Chondrocyte (in vitro differentiated cells): ENCODE results near the gene ZBTB26. TPM values are rescaled to one million over a fixed set of nuclear protein-coding genes. Genes with fewer than 3 reads are reported as not detected.

Experiments used
- DNase-seq: peaks from one replicate; pipeline ENCODE4 v3.0.0; 2021; ENCODE audit warnings: mixed read lengths, low spot score
- H3K27ac Mint-ChIP-seq: one replicate; pipeline ENCODE4 v1.8.0; 2021; ENCODE audit warnings: mild to moderate bottlenecking, moderate library complexity, mixed read lengths; ENCODE audit not compliant: unreplicated experiment
- H3K27me3 Mint-ChIP-seq: 2 replicates; pipeline ENCODE4 v1.8.0; 2021; ENCODE audit warnings: low read depth, mixed read lengths
- H3K36me3 Mint-ChIP-seq: 2 replicates; pipeline ENCODE4 v1.8.0; 2021; ENCODE audit warnings: low read depth, mixed read lengths
- H3K4me1 Mint-ChIP-seq: 2 replicates; pipeline ENCODE4 v1.8.0; 2021; ENCODE audit warnings: low read depth, mild to moderate bottlenecking, mixed read lengths
- H3K4me3 Mint-ChIP-seq: one replicate; pipeline ENCODE4 v1.8.0; 2021; ENCODE audit warnings: mild to moderate bottlenecking, moderate library complexity, mixed read lengths; ENCODE audit not compliant: unreplicated experiment
- H3K9me3 Mint-ChIP-seq: 2 replicates; pipeline ENCODE4 v1.8.0; 2021; ENCODE audit warnings: low read depth, mixed read lengths
- CTCF ChIP-seq: fragments of 200-600 bp; sonication (generic); IDR thresholded peaks from 2 replicates; pipeline ENCODE4 v1.5.0; 2021; ENCODE audit warnings: antibody characterized with exemption, mild to moderate bottlenecking, moderate library complexity
- total RNA-seq: library from RNA; stranded (reverse); gene quantifications from 3 replicates; pipeline ENCODE4 v1.2.1, GENCODE V29; 2021

ZBTB26 gene
- total RNA-seq, 1 donor from 2014 or later = 6.2 TPM

DNA sequence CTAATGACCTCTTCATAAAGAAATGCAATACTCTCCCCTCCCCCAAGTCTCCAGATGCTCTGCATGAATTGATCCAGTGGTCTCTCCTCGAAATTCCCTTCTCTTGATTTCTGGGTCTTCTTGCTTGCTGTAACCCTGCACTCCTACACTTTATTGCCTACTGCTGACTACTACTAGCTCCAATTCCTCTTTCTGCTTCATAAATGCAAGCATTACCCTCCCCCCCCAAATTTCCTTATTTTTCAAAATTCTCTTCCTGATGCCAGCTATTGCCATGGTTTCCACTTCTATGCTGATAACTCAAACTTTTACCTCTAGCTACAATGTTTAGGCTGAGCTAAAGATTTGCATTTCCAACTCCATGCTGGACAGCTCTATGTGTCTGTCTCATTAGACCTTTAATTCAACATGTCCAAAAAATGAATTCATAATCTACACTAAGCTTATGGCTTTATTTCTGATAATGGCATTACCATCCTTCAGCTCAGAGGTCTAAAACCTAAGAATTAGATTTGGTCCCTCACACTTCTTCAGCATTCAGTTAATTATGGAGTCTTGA, 1.4 kb downstream of the ZBTB26 start:
- Mint-ChIP-seq H3K9me3 (no peaks in the 10 kb centered on the region), H3K27ac (no peak overlapping the region), H3K4me3 (no peak overlapping the region), H3K4me1 (peaks cover 16% of the 10 kb centered on the region), H3K36me3 (no peaks in the 10 kb centered on the region), H3K27me3 (no peaks in the 10 kb centered on the region)
- DNase-seq = no peak
- TF ChIP-seq CTCF = no peak

- Mint-ChIP-seq H3K9me3 (no peaks in the 10 kb centered on the region), H3K27ac (no peak overlapping the region), H3K4me3 (no peak overlapping the region), H3K27me3 (no peaks in the 10 kb centered on the region), H3K4me1 (no peaks in the 10 kb centered on the region), H3K36me3 (no peaks in the 10 kb centered on the region)
- no peak for DNase-seq
- TF ChIP-seq CTCF = no peak
Measured at GRCh38 chr9:122923947-122924346, 7.4 kb downstream of the ZBTB26 start.

DNA sequence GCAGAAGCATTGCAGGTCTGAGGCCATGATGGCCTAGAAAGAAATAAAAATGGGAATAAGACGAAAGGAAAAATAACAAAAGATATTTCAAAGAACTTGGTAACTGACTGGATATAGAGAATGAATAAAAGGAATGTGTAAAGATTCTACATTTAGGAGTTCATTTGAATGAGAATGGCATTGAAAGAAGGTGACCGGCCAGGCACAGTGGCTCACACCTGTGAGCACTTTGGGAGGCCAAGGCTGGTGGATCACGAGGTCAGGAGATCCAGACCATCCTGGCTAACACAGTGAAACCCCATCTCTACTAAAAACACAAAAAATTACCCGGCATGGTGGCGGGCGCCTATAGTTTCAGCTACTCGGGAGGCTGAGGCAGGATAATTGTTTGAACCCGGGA, 8.6 kb downstream of the ZBTB26 start:
- Mint-ChIP-seq H3K4me3 (no peak overlapping the region), H3K27me3 (no peaks in the 10 kb centered on the region), H3K36me3 (no peaks in the 10 kb centered on the region), H3K4me1 (no peaks in the 10 kb centered on the region), H3K9me3 (no peaks in the 10 kb centered on the region), H3K27ac (no peak overlapping the region)
- DNase-seq = peak; percentile 44
- TF ChIP-seq CTCF = no peak

DNA sequence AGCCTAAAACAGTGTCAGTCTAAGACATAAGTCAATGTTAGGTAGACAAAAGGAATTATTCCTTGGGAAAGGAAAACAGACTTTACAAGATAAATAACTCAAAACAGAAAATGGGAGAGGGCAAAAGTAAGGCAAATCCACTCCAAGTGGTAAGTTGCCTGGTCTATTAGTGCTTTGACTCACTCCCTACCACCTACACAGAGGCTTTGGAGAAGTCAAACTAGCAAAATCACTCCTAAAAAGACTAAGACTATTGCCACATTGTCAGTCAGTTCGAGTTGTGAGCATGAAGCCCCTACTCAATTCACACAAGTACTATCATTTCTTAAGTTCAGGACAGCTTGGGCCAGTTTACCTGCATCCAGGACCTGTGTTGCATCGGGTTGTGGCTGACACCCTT, 13.0 kb downstream of the ZBTB26 start:
- no peak for TF ChIP-seq CTCF
- no peak overlapping the region for H3K27ac Mint-ChIP-seq
- peaks cover 3% of the 10 kb centered on the region for H3K4me1 Mint-ChIP-seq
- no peaks in the 10 kb centered on the region for H3K36me3 Mint-ChIP-seq
- DNase-seq = no peak
- no peaks in the 10 kb centered on the region for H3K27me3 Mint-ChIP-seq
- H3K4me3 Mint-ChIP-seq = no peak overlapping the region
- no peaks in the 10 kb centered on the region for H3K9me3 Mint-ChIP-seq

DNA sequence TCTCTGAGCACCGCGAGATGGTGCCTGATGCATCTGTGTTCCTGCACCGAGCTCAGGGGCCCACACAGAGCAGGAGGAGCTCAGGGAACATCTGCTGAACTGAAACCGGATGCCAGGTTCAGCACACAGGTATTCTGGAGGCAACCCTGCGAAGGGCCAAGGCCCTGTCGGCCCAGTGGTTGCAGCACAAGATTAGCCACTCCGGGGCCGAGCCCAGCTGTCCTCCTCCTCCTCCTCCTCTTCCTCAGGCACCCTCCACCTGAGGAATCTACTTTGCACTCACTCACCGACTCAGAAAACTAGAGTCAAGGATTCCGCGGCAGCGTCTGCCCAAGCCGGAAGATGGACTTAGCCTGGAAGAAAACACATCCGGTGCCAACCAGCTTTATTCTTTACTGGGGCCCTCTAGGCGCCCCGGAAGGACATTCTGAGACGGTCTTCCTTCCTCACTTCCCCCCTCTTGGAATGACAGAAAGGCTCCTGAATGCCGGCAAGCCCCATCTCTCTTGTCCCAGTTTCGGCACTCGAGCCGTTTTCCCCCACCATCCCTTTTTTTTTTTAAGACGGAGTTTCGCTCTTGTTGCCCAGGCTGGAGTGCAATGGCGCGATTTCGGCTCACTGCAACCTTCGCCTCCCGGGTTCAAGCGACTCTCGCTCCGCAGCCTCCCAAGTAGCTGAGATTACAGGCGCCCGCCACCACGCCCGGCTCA, 18.2 kb downstream of the ZBTB26 start, which contains the start of gene ZBTB6:
TSS of gene ZBTB6 (minus strand) at position 360 of the 710 bp plus-strand sequence. CDS start 1,251 bp downstream, outside the sequence.
- no peak for TF ChIP-seq CTCF
- Mint-ChIP-seq H3K4me3 (peak within 1 kb of the TSS; percentile 92), H3K27ac (peak within 1 kb of the TSS; percentile 99), H3K27me3 (no peaks in the 10 kb centered on the region), H3K9me3 (no peaks in the 10 kb centered on the region), H3K4me1 (peaks cover 17% of the 10 kb centered on the region), H3K36me3 (peaks cover 5% of the 10 kb centered on the region)
- DNase-seq = no peak
